ENCODE data around the gene NFATC2.
"Not testable (repeated sequence)": the region's sequence is repeated elsewhere in the genome, so short reads cannot be mapped to it uniquely, and the experiment has no call there.

Gene NFATC2

DNA sequence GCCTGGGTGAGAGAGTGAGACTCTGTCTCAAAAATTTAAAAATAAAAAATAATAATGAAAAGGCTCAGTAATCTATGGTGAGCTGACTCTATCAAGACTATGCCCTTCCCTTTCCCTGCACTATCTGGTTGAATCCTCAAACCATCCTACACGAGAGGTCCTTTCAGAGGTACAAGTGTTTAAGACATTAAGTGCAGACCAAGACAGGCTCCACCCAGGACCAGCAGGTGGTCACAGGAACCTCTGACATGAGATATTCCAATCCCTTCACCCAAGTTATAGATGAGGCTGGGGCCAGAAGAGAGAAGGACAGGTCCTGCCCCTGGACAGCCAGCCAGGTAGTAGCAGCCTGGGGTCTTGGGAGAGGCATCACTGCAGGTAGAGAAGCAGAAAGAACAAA, 182.6 kb downstream of the NFATC2 start:
- no peak for DNase-seq (ENCODE audit: low read depth, low spot score)

DNA sequence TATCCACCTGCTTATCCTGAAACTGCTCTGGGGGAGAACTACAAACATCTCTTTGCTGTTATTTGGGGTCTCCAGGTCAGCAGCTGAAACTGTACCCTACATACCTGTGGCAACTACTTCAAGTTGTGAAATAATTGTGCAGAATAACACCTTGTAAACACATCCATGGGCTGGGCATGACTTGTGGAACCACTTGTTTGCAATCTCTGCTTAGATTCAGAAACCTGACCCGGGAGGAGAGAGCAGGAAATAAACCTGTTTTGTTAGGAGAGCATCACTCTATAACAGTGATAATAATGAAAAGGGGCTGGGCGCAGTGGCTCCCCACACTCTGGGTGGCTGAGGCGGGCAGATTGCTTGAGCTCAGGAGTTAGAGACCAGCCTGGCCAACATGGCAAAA, 183.1 kb downstream of the NFATC2 start:
- no peak for DNase-seq (ENCODE audit: low read depth, low spot score)

DNA sequence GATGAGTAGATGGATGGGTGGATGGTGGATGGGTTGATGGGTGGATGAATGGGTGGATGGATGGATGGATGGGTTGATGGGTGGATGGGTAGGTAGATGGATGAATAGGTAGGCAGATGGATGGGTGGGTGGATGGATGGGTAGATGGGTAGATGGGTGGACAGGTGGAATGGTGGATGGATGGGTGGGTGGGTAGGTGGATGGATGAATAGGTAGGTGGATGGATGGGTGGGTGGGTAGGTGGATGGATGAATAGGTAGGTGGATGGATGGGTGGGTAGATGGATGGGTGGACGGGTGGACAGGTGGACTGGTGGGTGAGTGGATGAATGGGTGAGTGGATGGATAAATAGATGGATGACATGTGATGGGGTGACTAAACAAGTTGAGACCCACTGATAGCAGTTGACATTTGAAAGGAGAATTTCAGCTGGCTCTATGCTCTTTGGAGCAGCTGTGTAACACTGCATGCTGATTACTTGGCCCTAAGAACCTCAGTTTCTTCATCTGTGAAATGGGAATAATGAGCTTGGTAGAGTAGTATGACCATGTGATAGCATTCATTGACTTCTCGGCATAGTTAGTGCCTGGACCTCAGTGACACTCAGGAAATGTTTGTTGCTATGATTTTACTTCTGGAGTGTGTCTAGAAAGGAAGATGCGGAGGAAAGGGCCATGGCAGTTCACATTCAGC, 184.3 kb downstream of the NFATC2 start:
- no peak for DNase-seq (ENCODE audit: low read depth, low spot score)

DNA sequence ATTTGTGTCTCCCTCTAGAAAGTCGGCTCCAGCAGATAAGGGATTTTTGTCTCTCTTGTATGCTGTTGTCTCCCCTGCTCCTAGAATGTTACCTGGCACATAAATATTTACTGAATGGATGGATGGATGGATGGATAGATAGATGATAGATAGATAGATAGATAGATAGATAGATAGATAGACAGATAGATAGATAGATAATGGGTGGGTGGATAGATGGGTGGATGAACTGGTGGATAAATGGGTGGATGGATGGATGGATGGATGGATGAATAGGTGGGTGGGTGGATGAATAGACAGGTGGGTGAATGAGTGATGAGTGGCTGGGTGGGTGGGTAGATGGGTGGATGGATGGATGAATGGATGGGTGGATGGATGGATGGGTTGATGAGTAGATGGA, 185.0 kb downstream of the NFATC2 start:
- DNase-seq (ENCODE audit: low read depth, low spot score): no peak

DNA sequence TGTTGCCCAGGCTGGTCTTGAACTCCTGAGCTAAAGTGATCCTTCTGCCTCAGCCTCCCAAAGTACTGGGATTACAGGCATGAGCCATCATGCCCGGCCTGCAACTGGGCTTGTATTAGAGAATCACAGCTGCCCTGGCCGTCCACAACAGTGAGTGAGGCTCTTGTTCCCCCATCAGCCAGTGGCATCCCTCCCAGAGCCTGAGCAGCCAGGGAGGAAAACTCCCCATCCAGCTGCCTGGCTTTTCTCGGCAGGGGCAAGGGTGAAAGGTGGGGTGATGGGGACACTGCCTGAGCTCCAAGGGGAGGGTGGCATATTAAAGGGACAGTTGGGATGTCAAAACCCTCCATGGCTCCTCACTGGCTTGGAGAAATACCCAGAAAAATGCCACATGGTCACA, 185.6 kb downstream of the NFATC2 start:
- no peak for DNase-seq (ENCODE audit: low read depth, low spot score)

DNA sequence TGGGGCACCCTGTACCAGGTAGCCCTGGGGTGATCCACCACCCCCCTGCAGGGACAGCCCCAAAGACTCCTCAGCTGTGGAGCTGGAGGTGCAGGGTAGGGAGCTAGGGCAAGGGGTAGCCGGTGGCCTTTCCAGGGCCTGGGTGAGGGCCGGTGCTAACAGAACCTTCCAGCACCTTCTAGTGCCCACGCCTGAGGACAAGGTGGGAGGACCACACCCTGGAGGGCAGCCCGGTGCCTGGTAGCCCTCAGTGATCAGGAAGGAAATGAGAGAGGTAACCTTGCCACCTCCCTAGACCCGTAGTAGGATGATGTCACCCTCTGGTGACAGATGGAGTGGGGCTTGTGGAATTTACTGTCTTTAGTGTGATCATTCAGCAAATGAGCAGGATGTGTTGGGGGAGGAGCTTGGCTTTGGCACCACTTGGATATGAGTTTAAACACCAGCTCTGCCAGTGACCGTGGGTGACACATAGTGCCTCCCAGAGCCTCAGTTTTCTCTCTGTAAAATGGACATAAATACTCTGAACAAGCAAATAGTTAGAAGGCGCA, 187.7 kb downstream of the NFATC2 start:
- DNase-seq (ENCODE audit: low read depth, low spot score): no peak

DNA sequence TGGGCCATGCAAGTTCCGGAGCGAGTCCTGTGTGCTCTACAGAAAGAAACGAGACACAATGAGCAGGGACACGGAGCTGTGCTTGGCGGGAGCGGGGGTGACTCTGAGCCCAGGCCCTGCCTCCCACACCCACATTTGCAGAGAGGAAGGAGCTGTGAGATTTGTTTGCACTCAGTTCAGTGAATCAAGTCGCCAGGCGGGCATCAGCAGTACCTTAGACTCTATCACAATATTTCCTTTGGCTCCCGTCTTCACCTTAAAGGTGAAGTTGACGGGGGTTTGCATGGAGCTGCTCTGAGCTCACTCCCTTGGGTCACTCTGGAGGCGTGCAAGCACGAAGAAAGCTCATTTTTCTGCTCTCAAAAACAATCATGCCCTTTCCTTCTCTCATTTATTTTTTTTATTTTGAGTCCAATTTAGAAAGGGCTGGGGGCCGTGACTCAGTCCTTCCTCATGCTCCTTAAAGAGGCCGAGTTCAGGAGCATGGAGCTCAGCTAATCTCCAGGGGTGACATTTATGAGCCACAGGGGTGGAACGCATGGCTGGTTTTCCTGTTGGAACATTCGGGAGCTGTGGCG, 188.2 kb downstream of the NFATC2 start:
- no peak for DNase-seq (ENCODE audit: low read depth, low spot score)

DNA sequence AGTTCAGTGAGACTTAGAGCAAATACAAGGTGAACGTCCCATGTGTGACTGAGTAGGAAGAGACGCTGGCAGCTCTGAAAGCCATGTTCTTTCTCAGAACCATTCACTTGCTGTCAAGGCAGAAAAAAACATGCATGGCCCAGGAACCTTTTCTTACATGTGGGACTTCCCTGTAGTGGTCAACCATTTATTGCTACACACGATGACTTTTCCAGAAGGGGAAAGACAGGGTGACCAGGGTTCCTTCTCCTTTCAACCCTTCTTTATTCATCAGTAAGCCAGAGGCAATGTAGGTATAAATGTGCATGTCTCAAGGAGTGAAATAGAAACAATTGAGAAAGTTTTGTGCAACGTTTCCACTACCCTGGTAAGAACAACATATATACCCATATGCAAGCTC, 189.0 kb downstream of the NFATC2 start:
- DNase-seq (ENCODE audit: low read depth, low spot score): no peak

DNA sequence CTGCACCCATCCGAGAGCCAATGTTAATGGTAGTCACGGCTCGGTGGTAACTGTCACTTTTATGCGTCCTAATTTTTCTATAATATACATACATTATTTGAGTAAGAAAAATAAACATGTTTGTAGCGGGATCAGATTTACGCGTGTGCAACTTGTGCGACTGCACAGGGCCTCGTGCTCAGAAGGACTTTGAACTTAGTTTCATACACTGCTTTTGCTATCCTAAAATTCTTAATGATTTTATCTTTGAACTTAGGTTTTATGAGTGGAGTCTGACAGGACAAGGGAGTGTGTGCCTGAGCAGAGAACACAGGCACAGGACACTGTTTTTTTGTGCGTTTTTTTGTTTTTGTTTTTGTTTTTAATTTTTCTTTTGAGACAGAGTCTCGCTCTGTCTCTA, 189.7 kb downstream of the NFATC2 start:
- no peak for DNase-seq (ENCODE audit: low read depth, low spot score)

DNA sequence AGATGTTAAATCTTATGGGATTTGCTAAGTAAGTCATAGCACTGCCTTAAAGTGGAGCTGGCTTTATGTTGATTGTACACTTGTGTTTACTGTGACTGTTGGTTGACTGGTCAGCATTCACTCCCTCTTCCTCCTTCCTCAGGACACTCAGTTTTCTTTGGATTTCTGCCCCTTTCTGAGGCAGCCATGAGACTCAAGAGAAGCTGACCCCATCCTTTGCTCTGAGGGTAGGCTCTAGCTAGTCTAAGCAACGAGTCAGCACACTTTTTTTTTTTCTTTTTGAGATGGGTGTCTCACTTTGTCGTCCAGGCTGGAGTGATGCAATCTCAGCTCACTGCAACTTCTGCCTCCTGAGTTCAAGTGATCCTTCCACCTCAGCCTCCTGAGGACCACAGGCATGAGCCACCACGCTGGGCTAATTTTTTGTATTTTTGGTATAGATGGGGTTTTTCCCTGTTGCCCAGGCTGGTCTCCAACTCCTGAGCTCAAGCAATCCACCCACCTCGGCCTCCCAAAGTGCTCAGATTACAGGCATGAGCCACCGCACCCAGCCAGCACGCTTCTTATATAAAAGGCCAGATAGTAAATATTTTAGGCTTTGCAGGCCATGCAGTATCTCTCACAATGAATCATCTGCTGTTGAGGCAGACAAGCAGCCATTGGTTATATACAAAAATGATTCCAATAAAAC, 191.4 kb downstream of the NFATC2 start:
- no peak for DNase-seq (ENCODE audit: low read depth, low spot score)

DNA sequence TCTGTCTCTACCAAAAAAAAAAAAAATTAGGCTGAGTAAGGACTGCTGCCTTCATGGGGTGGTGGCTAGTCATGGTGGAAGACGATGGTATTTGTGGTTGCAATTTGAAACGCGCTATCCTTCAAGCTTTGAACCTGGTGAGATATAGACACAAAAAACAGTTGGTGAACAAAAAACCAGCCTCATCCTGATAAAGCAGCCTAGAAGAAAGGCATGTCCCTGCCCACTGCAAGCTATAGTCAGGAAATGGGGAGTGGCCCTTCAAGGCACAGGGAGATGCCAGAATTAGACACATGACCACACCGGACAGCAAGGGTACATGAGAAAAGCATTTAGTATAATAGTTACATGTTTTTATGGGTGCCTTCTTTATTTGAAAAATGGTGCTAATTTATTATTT, 193.6 kb downstream of the NFATC2 start:
- no peak for DNase-seq (ENCODE audit: low read depth, low spot score)

DNA sequence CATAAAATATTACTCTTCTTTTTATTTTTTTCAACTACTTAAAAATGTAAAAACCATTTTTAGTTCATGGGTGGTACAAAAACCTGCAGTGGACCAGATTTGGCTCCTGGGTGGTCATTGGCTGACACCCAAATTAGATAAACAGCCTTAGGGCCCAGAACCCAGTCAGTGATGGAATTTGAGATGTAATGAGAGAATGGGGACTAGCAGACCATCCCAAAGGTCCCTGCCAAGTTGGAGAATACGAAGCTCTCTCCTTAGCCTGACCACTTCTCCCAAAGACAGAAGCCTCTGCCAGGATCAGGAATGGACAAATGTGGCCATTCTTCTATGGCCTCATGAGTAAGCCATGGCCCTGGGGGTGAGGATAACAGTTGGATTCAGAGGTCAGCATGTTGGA, 194.7 kb downstream of the NFATC2 start:
- no peak for DNase-seq (ENCODE audit: low read depth, low spot score)

DNA sequence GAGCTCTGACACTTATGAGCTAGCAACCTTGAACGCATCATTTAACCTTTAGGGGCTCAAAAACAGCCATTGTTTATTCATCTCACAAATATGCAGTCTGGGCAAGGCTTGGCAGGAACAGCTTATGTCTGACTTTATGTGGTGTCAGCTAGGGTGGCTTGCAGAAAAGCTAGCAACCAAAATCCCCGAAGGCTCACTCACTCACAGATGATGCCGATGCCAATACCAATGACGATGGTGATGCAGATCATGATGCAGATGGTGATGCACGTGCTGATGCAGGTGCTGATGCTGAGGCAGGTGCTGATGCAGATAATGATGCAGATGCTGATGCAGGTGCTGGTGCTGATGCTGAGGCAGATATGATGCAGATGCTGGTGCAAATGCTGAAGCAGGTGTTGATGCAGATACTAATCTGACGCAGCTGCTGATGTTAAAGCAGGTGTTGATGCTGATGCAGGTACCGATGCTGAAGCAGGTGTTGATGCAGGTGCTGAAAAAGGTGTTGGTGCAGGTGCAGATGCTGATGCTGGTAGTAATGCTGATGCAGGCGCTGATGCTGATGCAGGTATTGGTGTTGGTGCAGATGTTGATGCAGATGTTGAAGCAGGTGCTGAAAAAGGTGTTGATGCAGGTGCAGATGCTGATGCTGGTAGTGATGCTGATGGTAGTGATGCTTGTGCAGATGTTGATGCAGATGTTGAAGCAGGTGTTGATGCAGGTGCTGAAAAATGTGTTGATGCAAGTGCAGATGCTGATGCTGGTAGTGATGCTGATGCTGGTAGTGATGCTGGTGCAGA, 195.6 kb downstream of the NFATC2 start:
- DNase-seq (ENCODE audit: low read depth, low spot score): no peak

DNA sequence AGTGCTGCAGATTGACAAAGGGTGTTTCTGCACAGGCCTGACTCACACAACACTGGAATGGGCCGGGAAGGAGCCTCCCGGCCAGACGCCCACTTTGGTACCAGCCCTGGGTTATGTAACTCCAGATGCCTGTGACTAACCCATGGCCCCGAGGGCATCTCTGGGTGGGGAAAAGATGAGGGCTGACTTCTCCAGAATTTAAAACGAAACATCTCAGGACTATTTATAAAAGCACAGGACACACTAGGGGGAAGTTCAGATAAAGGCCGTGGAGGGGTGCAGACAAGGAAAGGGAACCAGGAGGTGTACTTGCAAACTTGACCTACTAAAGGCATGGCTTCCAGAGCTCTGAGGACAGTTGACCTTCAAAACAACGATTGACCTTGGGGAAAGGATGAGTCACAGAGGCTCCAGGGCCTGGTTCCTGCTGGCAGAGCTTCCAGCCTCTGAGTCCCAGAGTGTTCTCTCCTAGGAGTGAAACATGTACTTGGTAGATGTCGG, 196.9 kb downstream of the NFATC2 start:
- DNase-seq (ENCODE audit: low read depth, low spot score): peak; percentile 76

DNA sequence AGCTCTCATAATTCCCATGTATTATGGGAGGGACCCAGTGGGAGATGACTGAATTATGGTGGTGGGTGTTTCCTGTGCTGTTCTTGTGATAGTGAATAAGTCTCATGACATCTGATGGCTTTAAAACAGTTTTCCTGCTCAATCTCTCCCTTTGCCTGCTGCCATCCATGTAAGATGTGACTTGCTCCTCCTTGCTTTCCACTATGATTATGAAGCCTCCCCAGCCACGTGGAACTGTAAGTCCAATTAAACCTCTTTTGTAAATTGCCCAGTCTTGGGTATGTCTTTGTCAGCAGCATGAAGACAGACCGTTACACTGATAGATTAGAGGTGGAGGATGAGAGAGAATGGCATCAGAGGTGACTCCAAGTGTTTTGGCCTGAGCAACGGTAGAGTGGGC, 198.7 kb downstream of the NFATC2 start:
- DNase-seq (ENCODE audit: low read depth, low spot score): not testable (repeated sequence)

DNA sequence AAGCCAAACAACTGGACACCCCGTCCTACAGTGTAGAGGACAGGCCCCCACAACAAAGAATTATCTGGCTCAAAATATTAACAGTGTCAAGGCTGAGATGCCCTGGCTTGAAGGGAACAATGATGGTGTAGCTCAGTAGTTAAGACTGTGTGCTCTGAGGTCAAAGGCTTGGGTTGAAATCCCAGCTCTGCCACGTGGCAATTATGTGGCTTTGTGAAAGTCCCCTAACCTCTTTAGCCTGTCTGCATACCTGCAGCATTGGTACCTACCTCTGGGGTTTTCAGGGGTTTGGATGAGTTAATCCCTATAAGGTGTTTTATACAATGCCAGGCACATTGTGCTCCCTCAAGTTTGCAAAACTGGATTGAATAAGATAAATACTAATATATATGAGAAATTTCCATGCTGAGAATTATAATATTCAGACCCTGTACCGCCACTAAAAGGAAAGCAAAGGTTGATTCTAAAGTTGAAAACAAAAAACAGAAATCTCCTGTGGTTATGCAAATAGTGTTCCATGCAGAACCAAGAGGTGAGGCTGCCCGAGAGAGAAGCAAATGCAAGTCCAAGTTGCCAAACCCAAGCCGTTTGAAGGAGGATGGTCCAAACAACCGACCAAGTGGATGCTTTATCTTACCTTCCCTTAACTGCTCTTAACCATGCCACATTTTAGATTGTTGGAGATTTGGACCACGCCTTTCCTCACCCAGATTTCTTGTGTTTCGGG, 199.8 kb downstream of the NFATC2 start:
- DNase-seq (ENCODE audit: low read depth, low spot score): no peak

DNA sequence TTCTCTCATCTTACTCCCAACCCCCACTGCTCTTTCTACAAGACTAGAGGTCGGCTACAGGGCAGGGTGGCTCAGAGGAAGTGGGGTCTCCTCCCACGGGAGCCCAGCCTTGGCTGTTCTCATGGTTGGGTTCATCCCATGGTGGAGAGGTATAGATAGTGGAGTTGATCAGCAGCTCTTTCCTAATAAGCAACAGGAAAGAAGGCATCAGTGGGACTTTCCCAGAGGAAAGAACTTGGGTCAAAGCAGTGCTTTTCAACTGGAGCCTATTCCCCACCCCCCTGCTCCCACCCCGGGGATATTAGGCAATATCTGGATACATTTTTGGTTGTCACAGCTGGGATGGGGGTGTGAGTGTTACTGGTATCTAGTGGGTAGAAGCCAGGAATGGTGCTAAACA, 200.9 kb downstream of the NFATC2 start:
- DNase-seq (ENCODE audit: low read depth, low spot score): no peak

DNA sequence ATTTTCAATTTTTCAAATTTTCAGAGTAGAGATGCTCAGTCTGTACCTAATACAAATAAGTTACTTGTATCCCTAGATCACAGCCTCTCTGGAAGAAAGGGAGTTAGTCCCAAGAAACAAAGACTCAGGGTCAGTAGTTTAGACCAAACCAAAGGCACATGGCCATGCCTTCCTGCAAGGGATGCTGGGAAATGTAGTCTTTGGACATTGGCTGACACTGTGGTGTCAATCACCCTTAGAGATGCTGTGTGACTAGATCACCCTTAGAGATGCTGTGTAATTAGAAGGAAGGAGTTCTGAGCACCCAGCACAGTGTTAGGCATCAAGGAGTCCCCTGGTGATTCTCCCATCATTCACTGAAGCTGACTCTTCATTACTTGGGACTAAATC, 202.1 kb downstream of the NFATC2 start:
- DNase-seq (ENCODE audit: low read depth, low spot score): no peak

DNA sequence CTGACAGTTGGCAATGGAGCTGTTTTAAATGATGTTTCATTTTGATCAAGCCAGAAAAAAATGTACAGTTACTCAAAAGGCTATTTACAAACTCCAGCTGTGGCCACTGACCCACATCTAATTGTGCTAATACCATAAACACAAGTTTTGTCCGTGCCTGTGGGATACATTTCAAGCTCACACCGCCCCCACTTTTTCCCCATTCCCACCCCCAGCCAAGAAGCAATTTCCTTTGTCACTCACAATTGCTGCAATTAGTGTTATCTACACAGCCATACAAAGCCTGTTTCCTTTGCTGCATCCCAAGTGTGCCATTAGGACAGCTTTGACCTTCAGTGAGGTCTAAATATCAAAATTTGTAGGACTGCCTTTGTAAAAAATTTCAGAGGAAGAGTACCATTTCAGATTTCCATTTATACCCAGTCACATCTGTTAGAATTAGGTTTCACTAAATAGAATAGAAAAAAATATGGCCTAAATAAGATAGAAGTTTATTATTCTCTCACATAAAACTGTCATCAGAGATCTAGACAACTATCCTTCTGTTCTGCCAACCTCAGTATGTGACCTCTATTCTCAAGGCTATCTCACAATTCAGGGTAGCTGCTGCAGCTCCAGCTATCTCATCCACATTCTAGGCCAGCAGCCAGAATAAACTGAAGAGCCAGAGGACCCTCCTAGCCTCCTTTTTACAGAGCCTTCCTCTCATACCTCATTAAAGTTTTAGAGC, 202.6 kb downstream of the NFATC2 start:
- no peak for DNase-seq (ENCODE audit: low read depth, low spot score)

DNA sequence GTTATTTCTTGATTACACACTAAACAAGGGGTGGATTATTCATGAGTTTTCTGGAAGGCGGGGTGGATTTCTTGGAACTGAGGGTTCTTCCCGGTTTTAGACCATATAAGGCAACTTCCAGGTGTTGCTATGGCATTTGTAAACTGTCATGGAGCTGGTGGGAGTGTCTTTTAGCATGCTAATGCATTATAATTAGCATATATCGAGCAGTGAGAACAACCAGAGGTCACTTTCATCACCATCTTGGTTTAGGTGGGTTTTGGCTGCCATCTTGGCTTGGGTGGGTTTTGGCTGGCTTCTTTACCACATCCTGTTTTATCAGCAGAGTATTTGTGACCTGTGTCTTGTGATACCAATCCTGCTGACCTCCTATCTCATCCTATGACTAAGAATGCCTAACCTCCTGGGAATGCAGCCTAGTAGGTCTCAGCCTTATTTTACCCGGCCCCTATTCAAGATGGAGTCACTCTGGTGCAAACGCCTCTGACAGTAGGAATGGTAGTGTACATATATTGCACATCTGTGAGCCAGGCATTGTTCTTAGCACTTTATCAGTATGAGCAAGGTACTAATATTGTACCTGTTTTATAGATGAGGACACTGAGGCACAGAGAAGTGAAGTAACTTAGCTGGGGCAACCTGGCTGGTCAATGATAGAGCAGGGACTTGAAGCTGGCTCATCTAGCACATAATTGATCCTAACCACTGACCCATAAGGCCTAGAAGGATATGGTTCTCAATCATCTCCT, 203.7 kb downstream of the NFATC2 start:
- DNase-seq (ENCODE audit: low read depth, low spot score): no peak
